ENCODE data around the gene LRRC25.

DNA sequence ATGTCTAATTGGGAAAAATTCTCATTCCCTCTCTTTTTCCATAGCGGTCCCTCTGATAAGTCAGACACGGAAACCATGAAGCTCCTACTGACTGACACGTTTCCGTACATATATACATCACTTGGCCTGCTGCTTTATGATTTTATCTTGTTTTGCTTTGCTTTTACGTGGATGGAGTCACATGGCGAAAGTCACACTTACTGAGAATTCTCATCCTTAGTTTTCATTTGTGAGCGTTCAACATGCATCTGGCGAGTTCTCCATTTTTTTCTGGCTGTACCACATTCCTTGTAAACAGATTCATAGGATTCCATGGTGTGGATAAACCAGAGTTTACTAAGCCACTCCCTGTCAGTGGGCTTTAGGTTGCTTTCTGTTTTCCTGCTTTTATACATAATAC, 35.8 kb downstream of the LRRC25 start:
- TF ChIP-seq, protein P1, sequence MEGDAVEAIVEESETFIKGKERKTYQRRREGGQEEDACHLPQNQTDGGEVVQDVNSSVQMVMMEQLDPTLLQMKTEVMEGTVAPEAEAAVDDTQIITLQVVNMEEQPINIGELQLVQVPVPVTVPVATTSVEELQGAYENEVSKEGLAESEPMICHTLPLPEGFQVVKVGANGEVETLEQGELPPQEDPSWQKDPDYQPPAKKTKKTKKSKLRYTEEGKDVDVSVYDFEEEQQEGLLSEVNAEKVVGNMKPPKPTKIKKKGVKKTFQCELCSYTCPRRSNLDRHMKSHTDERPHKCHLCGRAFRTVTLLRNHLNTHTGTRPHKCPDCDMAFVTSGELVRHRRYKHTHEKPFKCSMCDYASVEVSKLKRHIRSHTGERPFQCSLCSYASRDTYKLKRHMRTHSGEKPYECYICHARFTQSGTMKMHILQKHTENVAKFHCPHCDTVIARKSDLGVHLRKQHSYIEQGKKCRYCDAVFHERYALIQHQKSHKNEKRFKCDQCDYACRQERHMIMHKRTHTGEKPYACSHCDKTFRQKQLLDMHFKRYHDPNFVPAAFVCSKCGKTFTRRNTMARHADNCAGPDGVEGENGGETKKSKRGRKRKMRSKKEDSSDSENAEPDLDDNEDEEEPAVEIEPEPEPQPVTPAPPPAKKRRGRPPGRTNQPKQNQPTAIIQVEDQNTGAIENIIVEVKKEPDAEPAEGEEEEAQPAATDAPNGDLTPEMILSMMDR (IDR thresholded peaks at IDR 0.05): no peak
- no peak for TF ChIP-seq POLR2AphosphoS5 (IDR thresholded peaks at IDR 0.05)

Measured in breast epithelium (tissue), 3 donors.